GM13976 (cell line): ENCODE measurements around the gene FYN.
"Not testable (repeated sequence)": the region's sequence is repeated elsewhere in the genome, so short reads cannot be mapped to it uniquely, and the experiment has no call there.

Source experiments
- DNase-seq: peaks from one replicate; pipeline ENCODE4 v3.0.0; 2012; ENCODE audit warnings: low spot score
- CTCF ChIP-seq: IDR thresholded peaks from 2 replicates; pipeline ENCODE4 v1.5.1; 2012; ENCODE audit warnings: borderline replicate concordance, mild to moderate bottlenecking; ENCODE audit not compliant: insufficient read depth; ENCODE audit errors: extremely low read depth, missing control alignments, control extremely low read depth
- in situ Hi-C: fragments of 300-500 bp; cut with MboI; formaldehyde crosslinking; loops from one replicate; pipeline ENCODE4 v1.12.0; 2022; ENCODE audit warnings: low sequenced_read_pairs, mixed read lengths, inconsistent platforms; ENCODE audit not compliant: unreplicated experiment

FYN gene

GRCh38 chr6:111914617-111915016, 41.4 kb upstream of the FYN start:
- in situ Hi-C loops: no loop called here
- DNase-seq: no peak
- no peak for TF ChIP-seq CTCF

- no peak for TF ChIP-seq CTCF
- no peak for DNase-seq
- in situ Hi-C loops: no loop called here
These were observed 39.7 kb upstream of the FYN start for GRCh38 chr6:111912904-111913303.

- no peak for DNase-seq
- in situ Hi-C loops: no loop called here
- no peak for TF ChIP-seq CTCF
These were observed 38.2 kb upstream of the FYN start for GRCh38 chr6:111911428-111911827.

GRCh38 chr6:111909238-111909637, 36.0 kb upstream of the FYN start:
- TF ChIP-seq CTCF: no peak
- DNase-seq: no peak
- in situ Hi-C loops: no loop called here

- in situ Hi-C loops, DNase-seq: not testable (repeated sequence)
These were observed 35.1 kb upstream of the FYN start for GRCh38 chr6:111908365-111908764.

- DNase-seq: no peak
- in situ Hi-C loops: no loop called here
- no peak for TF ChIP-seq CTCF
These were observed 27.5 kb upstream of the FYN start for GRCh38 chr6:111900735-111901134.

GRCh38 chr6:111899531-111899930, 26.3 kb upstream of the FYN start:
- no peak for TF ChIP-seq CTCF
- DNase-seq: no peak
- in situ Hi-C loops: no loop called here
